Right ventricle myocardium inferior (tissue), 1 donor: ENCODE results near the gene LARGE2. TPM values are rescaled to one million over a fixed set of nuclear protein-coding genes. Genes with fewer than 3 reads are reported as not detected.

ENCODE experiments used
- ATAC-seq: fragments of 200-7000 bp; cut with Tn5 transposase; one replicate; pipeline ENCODE4 v1.9.1; 2020; ENCODE audit warnings: mild to moderate bottlenecking, moderate library complexity
- DNase-seq: peaks from one replicate; pipeline ENCODE4 v3.0.0; 2021; ENCODE audit errors: missing footprints
- intact Hi-C: fragments of 100-400 bp; cut with DNase I; formaldehyde crosslinking; loops from one replicate; pipeline ENCODE4 v1.11.0; 2022
- total RNA-seq: library from RNA; stranded (reverse); fragmentation: NEBNext Ultra II Directional; extraction: Animal tissue kit (Norgen Biotek cat#: 25700); gene quantifications from one replicate; pipeline ENCODE4 v1.2.1, GENCODE V29; 2021
- donor health status: DM: no; HTN: yes; CAD: no; lungs with severe emphysema.

The LARGE2 gene
- total RNA-seq, 1 donor from 2014 or later = not detected

- intact Hi-C loops = no loop called here
- DNase-seq (no peak), ATAC-seq (no peak)
These were observed 12.6 kb upstream of the LARGE2 start for GRCh38 chr11:45909594-45910475.

- intact Hi-C loops = no loop called here
- DNase-seq (no peak), ATAC-seq (no peak)
These were observed 11.8 kb upstream of the LARGE2 start for GRCh38 chr11:45910623-45911022.

- DNase-seq (peak; percentile 55), ATAC-seq (no peak)
- intact Hi-C loops = no loop called here
These were observed 8.9 kb upstream of the LARGE2 start for GRCh38 chr11:45913514-45913913.

- DNase-seq (peak; percentile 45), ATAC-seq (no peak)
- intact Hi-C loops = no loop called here
These were observed 8.4 kb upstream of the LARGE2 start for GRCh38 chr11:45913942-45914635.

- intact Hi-C loops = no loop called here
These were observed 7.0 kb upstream of the LARGE2 start for GRCh38 chr11:45915446-45915845.

GRCh38 chr11:45917286-45917622 lies 5.2 kb upstream of the LARGE2 start:
- ATAC-seq = no peak
- no peak for DNase-seq
- intact Hi-C loops = no loop called here

More at GRCh38 chr11:45915446-45915845, 7.0 kb upstream of the LARGE2 start:
- DNase-seq (peak; percentile 26), ATAC-seq (no peak)

GRCh38 chr11:45917623-45918330 lies 4.7 kb upstream of the LARGE2 start, which contains the start of gene PEX16:
PEX16 (minus strand) TSS chr11:45917877; CDS start chr11:45917811, 66 bp downstream.
- ATAC-seq = peak; percentile 96

GRCh38 chr11:45918331-45918941 lies 4.0 kb upstream of the LARGE2 start:
- intact Hi-C loops = loop anchor here (2.0 kb wide), 1 partner anchor 76 kb away; no protein-coding TSS in a partner anchor
- DNase-seq = peak; percentile 93
- peak; percentile 83 for ATAC-seq

More at GRCh38 chr11:45917623-45918330, 4.7 kb upstream of the LARGE2 start, which contains the start of gene PEX16:
- intact Hi-C loops = loop anchor here (2.0 kb wide), 1 partner anchor 75 kb away; no protein-coding TSS in a partner anchor
- DNase-seq = peak; percentile 98

GRCh38 chr11:45918962-45919675 lies 3.3 kb upstream of the LARGE2 start:
- DNase-seq (no peak), ATAC-seq (no peak)
- intact Hi-C loops = loop anchor here (2.0 kb wide), 1 partner anchor 76 kb away; no protein-coding TSS in a partner anchor

GRCh38 chr11:45919806-45920530 lies 2.5 kb upstream of the LARGE2 start:
- intact Hi-C loops = loop anchor here (2.0 kb wide), 1 partner anchor 77 kb away; no protein-coding TSS in a partner anchor
- ATAC-seq (no peak), DNase-seq (no peak)

- DNase-seq (no peak), ATAC-seq (no peak)
- intact Hi-C loops = no loop called here
These were observed 1.7 kb upstream of the LARGE2 start for GRCh38 chr11:45920531-45921477.

GRCh38 chr11:45921561-45922424 lies 663 bp upstream of the LARGE2 start:
- intact Hi-C loops = no loop called here
- ATAC-seq = no peak
- DNase-seq = peak; percentile 41

GRCh38 chr11:45924036-45924915 lies 1.8 kb downstream of the LARGE2 start:
- intact Hi-C loops = no loop called here
- DNase-seq (peak; percentile 42), ATAC-seq (no peak)

GRCh38 chr11:45924927-45925326 lies 2.5 kb downstream of the LARGE2 start:
- DNase-seq (peak; percentile 4), ATAC-seq (no peak)
- intact Hi-C loops = no loop called here
